ENCODE measurements around the gene RABGAP1L.
"Not testable (repeated sequence)": the region's sequence is repeated elsewhere in the genome, so short reads cannot be mapped to it uniquely, and the experiment has no call there.

RABGAP1L gene

DNA sequence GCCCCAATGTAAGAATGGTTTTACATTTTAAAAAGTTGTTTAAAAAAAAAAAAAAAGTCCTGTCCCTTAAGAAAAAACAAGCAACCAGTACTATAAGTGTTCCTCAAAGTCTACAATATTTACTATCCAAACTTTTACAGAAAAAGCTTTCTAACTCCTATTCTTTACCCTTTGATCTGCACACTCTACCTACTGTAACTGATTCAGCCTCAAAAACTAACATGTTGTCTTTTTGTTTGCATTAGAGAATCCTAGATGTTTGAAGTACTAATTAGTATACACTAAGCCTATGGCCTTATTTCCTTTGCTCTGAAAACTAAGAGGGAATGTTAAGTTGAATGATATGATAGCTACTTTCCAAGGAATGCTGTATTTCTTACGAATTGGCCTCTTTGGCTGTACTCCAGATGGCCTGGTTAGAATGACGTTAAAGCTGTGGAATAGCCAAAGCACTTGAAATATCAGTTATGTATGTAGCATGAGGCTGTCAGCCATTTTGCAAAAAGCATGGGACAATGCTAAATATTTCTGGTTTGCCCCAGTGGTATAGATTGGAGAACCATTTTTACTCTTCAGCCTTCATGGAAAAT lies 523.2 kb downstream of the RABGAP1L start:
- no peak for DNase-seq

DNA sequence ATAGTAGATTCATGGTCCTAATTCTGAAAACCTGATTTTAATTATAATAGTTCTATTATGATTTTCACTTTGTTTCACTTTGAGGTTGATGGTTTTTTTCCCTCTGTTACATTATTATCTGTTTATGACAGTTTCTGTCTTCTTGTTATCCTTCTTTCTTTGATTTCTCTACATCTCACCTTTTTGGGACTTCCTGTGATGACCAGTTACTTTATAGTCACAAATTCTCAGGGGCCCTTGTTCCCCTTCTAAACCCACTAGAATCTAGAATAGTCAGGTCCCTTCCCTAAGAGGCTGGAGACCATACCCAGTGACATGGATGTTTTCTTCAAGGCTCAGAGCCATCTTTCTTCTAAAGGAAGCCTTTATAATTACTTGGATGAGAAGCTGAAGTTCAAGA lies 526.9 kb downstream of the RABGAP1L start:
- DNase-seq: no peak

DNA sequence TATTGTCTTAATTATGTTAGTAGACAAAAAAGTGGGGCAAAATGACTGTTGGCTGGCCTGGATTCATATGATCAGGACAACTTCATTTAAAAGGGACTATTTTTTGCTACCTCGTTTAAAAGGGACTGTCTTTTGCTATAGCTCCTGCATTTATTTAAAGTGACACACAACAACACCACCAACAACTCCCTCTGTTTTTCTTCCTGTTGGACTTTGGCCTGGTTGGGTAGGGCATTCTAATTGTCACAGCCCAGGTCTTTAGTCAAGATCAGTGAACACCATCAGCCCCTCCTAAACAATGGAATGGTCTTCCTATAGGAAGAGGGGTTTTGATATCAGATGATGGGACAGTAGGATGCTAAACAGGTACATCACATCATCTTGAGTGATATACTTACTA lies 530.2 kb downstream of the RABGAP1L start:
- DNase-seq: no peak

DNA sequence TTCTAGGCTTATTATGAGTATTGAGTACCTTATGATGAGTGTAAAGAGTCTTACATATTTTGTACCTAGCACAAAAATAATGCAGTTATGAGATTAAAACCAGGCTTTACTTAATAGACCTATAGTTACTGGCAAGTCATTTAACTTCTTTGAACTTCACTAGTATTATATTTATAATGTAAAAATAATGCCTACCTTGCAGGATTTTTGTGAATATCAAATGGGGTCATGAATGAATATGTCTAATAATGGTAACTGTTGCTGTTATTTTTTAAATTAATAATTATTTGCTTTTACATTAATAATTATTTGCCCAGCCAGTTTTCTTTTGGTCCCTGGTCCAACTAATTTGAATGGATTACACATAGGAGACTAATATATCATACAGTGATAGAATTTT lies 530.9 kb downstream of the RABGAP1L start:
- DNase-seq: no peak

DNA sequence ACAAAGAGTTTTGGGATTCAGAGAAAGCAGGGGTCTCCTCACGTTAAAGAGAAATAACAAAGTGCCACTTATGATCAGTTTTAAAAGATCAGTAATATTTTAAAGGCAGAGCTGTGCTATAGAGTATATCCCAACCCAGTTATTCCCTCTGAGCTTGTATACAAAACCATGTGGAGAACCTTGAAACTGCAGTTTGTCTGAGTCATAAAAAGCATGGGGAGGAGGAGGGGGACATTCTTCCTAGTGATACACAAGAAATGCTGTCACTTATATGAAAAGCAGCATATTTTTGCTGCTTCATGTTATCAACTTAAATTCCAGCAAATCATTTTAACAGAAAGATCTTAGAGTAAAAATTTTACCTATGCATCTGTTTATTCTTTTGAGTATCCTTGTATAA lies 533.0 kb downstream of the RABGAP1L start:
- no peak for DNase-seq

DNA sequence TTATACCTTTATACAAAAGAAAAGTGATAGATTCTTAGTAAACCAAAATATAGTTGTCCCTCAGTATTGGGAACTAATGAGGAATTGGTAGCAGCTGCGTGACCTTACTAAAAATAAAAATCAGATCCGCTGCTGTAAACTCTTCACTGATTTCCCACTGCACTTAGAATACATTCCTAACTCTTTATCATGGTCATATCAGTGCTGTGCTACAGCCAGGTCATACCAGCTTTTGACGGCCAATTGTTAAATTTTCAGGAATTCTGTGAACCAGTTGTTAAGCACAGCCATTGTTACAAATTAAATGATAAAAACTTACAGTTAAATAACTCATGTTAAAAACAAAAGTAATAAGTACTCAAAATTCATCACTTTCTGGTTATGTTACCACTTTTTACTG lies 533.8 kb downstream of the RABGAP1L start:
- DNase-seq: no peak

DNA sequence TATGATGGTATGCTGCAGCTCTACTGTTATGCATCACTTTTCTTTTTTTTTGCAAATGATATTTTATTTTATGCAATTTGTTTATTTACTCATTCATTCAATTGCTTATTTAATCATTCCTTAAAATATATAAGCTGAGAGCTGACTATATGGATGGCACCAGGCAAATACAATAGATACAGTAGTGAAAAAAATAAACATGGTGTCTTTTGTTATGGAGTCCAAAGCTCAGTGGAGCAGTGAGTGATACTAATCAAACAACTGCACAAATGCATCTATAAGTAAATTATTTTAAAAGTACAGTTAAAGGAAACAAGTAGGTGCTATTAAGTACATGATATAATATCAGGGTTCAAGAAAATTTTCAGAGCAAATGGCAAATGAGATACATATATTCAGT lies 534.2 kb downstream of the RABGAP1L start:
- not testable (repeated sequence) for DNase-seq

DNA sequence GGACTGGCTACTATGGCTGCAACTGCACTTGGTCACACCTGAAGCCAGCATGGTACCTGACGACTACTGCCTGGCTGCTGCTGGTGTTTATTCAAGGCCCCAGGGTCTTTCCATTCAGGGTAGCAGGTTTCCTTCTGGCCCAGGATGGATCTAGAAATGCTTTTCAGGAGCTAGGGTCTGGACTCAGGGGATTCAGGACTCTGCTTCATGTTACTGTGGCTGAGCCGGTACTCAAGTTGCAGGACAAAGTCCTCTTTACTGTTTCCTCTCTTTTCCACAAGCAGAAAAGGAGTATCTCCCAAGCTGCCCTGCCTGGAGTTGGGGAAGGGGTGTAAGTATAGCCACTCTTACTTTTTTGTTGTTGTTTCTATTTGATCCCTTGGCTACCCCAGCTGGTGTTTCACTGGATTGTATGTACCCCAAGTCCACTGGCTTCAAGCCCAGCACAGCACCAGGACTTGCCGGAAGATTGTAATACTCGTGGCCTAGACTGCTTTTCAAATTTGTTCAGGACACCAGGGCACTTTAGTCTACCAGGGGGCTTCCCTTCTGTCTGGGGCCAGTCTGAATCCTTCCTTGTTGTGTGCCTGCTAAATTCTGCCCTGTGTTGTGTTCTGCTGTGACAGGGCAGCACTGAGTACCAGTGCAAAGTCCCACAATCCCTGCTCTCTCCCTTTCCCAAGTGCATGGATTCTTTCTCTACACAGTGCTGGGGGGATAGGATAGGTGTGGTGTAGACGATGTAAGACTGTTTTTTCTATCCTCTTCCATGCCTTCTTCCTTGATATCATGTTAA lies 536.9 kb downstream of the RABGAP1L start:
- DNase-seq: no peak

DNA sequence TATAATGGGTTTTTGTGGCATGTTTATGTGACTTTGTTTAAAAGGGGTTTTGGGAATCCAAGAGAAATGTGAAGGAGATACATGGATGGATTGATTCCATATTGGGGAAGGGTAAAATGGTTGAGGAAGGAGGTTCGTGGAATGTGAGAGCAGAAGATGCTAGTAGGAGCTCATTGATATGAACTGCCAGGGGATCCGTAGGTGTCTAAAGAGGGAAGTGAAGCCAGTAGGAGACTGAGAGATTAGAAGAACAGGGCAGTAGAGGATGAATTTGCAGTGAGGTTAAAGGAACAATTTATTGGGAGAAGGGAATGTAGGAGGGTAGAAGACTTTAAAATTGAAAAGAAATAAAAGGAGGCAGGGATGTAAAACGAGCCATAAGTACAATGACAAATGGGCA lies 541.0 kb downstream of the RABGAP1L start:
- DNase-seq: no peak

DNA sequence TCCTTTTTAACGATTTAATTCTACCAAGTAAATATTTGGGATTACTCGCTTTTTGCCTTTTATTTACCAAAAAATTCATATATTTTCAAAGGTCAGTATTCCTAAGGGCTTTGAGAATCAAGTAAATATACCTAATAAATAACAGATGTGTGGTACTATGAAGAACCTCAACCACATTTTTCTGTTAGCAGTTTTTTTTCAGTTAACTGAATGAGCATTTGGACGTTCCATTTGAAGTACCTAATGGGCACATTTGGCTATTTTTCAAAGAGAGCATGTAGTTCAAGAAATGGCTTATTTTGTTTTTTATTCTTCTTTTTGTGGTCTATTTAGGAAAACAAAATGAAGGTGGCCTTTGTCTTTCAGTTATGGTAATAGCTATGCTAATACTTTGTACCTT lies 541.5 kb downstream of the RABGAP1L start:
- no peak for DNase-seq

DNA sequence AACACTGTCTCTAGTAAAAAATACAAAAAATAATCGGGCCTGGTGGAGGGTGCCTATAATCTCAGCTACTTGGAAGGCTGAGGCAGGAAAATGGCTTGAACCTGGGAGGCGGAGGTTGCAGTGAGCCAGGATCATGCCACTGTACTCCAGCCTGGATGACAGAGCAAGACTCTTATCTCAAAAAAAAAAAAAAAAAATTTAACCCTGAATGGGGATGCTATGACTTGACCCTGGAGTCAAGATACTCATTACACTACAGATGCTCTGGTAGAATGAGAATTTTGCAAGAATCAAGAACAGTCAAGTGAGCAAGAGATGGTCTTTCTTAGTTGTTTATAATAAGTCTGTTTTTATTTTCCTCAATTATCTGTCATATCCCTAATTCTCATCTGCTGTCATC lies 542.2 kb downstream of the RABGAP1L start:
- DNase-seq: no peak

DNA sequence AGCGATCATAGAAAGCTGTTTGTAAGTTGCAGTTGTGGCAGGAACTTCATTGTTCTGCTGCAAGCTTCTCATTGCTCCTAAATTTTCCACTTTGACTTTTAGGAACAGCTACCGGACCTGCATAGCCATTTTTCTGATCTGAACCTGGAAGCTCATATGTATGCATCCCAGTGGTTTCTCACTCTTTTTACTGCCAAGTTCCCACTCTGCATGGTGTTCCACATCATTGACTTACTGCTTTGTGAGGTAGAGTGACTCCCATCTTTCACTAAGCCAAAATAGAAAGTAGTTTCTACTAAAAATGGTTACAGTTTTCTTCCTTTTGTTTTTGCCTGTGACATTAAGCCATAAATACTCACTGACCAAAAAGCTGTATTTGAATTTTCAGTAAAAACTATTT lies 542.7 kb downstream of the RABGAP1L start:
- no peak for DNase-seq

DNA sequence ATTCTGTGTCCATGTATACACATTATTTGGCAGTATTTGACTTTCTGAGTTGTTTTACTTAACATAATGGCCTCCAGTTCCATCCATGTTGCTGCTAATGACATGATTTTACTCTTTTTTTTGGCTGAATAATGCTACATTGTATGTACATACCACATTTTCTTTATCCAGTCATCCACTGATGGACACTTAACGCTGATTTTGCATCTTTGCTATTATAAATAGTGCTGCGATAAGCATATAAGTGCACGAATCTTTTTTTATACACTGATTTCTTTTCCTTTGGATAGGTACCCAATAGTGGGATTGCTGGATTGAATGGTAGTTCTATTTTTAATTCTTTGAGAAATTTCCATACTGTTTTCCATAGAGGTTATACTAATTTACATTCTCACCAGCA lies 544.0 kb downstream of the RABGAP1L start:
- DNase-seq: no peak

DNA sequence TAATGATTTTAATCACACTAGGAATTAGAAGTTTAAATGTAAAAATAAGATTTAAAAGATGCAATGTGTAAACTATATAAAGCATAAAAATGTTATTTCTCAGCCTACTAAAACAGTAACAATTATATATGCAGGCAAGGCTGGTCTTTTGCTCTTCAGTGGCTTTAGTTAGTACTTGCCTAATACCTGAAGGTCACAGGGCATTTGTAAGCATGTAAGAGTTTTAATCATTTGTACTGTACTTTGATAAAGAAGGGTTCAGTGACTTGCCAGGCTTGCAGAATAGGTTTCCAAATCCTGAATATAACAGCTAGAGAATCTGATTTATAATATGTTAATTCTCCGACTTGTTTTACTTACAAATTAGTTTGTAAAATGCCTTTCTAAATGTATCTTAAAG lies 545.0 kb downstream of the RABGAP1L start:
- no peak for DNase-seq

DNA sequence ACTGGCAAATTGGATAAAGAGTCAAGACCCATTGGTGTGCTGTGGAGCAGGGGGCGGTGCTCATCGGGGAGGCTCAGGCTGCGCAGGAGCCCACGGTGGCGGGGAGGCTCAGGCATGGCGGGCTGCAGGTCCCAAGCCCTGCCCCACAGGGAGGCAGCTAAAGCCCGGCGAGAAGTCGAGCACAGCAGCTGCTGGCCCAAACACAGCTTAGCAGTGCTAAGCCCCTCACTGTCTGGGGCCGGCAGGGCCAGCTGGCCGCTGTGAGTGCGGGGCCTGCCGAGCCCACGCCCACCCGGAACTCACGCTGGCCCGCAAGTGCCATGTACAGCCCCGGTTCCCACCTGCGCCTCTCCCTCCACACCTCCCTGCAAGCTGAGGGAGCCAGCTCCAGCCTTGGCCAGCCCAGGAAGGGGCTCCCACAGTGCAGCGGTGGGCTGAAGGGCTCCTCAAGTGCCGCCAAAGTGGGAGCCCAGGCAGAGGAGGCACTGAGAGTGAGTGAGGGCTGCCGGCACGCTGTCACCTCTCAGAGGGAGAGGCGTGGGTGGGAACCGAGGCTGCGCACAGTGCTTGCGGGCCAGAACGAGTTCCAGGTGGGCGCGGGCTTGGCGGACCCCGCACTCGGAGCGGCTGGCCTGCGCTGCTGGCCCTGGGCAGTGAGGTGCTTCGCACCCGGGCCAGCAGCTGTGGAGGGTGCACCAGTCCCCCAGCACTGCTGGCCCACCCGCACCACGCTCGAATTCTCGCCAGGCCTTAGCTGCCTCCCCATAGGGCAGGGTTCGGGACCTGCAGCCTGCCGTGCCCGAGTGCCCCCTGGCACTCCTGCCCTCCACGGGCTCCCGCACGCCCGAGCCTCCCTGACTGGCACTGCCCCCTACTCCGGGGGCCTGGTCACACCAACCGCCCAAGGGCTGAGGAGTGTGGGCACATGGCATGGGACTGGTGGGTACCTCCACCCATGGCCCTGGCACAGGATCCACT lies 551.8 kb downstream of the RABGAP1L start:
- no peak for DNase-seq

DNA sequence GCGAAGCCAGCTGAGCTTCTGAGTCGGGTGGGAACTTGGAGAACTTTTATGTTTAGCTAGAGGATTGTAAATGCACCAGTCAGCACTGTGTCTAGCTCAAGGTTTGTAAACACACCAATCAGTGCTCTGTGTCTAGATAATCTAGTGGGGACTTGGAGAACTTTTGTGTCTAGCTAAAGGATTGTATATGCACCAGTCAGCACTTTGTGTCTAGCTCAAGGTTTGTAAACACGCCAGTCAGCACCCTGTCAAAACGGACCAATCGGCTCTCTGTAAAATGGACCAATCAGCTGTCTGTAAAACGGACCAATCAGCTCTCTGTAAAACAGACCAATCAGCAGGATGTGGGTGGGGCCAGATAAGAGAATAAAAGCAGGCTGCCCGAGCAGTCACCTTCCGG lies 552.5 kb downstream of the RABGAP1L start:
- DNase-seq: not testable (repeated sequence)

DNA sequence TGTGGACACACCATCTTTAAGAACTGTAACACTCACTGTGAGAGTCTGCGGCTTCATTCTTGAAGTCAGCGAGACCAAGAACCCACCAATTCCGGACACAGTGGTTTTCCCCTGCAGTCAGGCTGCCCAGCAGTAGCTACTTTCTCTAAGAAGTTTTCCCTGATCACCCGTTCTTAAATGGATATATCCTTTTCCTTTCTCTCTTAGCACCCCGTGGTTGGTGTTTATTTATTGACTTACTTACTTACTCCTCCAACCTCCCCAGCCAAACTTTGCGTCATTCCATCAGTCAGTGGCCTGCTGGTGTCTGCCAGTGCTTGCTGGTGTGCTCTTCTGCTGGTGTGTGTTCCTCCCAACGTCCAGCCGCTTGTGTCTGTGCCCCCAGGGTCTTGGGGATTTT lies 553.2 kb downstream of the RABGAP1L start:
- DNase-seq: no peak

DNA sequence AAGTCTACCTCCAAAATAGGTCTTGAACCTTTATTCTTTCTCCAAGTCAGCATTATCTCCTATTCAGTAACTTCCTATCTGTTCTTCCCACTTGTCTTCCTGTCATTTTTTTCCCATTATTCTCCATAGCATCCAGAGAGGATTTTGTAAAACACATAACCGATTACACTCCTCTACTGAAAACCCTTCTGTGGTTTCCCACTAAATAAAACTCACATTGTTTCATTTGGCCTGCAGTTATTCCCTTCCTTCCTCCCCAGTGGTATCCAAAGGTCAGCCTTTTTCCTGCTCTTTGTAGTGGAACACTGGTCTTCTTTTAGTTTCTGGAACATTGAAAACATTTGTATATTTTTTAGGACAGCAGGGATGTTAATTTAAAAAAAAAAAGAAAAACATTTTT lies 554.5 kb downstream of the RABGAP1L start:
- DNase-seq: no peak

DNA sequence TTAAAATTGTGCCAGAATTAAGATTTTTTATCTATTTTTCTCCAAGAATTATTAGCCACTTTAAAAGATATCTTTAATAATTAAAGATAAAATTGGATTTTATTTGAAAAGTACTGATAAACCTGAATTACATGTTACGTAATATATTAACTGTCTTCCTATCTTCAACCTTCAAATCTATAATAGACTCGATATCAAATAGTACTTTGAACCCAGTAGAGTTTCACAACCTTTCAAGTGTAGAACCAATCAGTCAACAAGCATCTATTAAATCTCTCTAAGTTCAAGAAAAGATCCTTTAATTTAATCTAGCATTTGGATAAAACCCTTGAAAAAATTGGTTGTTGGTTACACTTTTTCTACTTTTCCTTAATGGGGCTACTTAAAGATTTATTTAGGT lies 559.9 kb downstream of the RABGAP1L start:
- DNase-seq: no peak

DNA sequence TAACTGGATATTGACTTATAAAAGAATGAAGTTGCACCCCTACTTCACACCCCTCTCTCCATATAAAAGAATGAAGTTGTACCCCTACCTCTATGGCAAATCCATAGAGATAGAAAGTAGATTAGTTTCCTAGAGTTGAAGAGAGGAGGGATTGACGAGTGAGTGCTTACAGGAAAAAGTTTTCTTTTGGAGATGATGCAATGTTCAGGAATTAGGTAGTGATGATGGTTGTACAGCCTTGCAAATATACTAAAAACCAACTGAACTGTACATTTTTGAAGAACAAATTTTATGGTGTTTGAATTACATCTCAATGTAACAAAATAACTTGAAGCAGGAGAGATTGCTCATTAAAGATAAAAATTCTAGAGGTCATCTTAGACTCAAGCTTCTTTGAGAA lies 561.3 kb downstream of the RABGAP1L start:
- no peak for DNase-seq

DNA sequence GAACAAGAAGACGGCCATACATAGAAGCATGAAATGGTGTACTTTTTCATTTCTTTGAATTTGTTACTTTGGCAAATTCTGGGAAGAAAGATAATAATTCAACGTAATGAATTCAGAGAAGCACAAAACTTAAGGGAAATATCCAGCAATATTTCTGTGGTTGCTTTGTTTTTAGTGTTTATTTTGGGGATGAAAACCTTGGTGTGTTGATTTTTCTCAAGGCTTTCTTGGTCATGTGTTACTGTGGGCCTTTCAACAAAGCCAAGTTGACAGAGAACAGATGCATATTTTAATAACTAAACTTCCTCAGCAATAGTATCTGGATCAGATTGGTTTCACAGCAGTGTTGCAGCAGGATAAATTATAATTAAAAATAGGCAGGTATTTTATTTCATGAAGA lies 561.9 kb downstream of the RABGAP1L start:
- no peak for DNase-seq

DNA sequence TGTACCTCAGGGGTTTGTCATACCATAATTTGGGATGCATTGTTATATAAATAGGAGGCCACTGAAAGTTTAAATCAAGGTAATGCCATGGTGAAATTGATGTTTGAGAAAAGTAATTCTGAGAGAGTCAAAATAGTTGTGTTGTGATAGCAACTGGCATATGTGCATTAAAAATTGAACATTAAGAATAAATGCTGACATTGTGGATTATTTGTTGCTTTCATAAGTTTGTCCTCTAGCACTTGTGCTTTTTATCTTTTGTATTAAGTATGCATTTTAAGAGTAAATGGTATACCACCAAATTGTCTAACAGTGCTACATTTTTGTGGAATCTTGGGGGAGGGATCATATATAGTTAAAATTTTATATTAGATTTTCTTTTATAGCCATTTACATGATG lies 564.5 kb downstream of the RABGAP1L start:
- DNase-seq: no peak

DNA sequence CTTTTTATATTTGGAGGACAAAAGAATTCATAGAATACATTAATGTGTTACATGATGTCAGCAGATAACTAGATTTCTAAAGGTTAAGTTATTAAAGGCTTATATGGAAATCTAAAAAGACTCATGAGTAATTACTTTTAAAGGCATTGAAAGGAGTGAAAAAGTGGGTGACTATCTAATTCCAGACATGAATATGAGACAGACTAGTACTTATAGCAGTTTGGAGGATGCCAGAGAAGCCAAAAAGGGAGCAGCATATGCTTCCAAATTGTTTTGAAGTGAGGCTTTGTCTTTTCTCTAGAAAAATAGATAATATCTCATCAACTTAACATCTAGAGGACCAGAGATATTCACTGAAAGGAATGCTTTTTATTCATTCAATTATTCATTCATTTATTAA lies 564.9 kb downstream of the RABGAP1L start:
- DNase-seq: no peak

Data from CD4-positive, alpha-beta T cell treated with Interleukin-12 subunit alpha and Interleukin-12 subunit beta, for 1 hour (primary cell).